GM08714 (cell line): ENCODE data around the gene TSPAN11.
"Not testable (repeated sequence)": the region's sequence is repeated elsewhere in the genome, so short reads cannot be mapped to it uniquely, and the experiment has no call there.

Experiments used
- H3K4me3 ChIP-seq: fragments of 200-500 bp; sonication (Bioruptor generic); 2 replicates; pipeline ENCODE4 v1.5.1; 2014; ENCODE audit warnings: mild to moderate bottlenecking, low read length, inconsistent platforms
- ZNF274 ChIP-seq: IDR thresholded peaks from 2 replicates; pipeline ENCODE4 v1.6.1; 2012; ENCODE audit warnings: mild to moderate bottlenecking, low read depth, low read length

TSPAN11 gene

GRCh38 chr12:30926243-30927221 is at the start of gene TSPAN11:
Gene TSPAN11, plus strand, starts transcription at chr12:30926748. Its CDS starts 27,244 bp downstream, at chr12:30953992.
- TF ChIP-seq ZNF274 = no peak

DNA sequence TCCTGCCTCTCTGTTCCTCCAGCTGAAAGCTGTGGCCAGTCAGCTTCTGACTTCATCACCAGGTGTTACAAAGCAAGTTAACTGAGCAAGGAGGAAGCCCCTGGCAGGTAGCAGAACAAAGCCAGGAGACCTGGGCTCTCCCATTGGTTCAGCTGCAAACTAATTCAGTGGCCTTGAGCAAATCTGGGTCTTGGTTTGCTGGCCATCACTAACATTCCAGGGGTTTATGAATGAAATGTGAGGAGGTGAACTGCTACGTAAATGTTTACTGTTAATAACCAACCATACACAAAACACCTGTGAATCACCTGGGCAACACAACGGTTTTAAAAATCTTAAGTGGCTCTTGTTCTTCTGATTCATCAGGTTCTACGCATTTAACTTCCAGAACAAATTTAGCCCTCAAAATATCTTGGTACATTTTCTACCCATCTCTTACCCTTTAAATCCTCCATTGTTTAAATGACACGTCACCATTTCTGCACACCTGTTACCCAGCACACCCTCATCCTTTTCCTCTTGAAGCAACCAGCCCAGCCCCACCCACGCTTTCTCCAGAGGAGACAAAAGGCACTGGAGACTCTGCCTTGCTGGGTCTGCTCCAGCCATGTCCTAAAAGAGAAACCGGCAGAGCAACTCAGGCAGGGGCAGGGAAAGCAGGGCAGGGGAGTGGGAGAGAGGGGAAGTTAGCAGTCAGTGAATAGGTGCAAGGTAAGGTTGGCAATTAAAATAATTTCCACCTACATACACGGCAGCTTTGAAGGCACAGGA is 49.3 kb upstream of the TSPAN11 start:
- no peak for TF ChIP-seq ZNF274
- H3K4me3 ChIP-seq = no peak overlapping the region

More at GRCh38 chr12:30926243-30927221, at the start of gene TSPAN11:
- H3K4me3 ChIP-seq = peak within 1 kb of the TSS; percentile 17; the same call in 1 of the 2 replicates

DNA sequence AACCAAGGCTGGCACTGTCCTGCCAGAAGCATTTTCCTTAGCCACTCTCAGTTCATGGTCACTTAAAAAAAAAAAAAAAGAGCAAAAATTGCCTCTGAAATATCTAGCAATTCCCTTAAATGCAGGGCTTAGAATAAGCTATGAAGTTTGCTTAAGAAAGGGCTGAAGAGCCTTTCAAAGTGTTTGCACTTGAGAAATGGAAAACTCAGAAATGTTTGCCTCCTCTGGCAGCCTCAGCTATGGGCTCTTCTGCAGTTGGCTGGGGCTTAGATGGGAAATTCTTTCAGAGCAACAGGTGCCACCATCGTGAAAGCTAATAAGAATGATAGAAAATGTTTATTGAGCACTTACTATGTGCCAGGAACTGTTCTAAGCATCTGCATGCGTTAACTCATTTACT is 48.5 kb upstream of the TSPAN11 start:
- TF ChIP-seq ZNF274 = no peak
- H3K4me3 ChIP-seq = no peak overlapping the region

DNA sequence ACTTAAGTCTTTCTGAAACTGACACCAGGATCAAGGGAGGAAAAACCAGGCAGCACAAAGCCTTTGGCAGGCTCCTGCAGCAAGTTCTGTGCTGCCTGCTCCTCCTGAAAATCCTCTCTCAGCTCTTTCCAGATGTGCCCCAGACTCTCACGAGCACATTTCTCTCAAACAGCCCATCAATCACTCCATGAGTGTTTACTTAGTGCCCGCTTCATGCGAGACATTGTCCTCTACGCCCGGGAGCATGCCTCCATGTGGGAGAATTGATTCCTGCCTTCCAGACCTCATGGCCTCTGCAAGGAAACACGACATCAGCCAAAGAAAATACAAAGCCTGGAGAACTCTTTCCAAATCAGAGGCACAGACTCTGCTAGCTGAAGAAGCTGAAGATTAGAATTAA is 46.5 kb upstream of the TSPAN11 start:
- TF ChIP-seq ZNF274 = no peak
- no peak overlapping the region for H3K4me3 ChIP-seq

DNA sequence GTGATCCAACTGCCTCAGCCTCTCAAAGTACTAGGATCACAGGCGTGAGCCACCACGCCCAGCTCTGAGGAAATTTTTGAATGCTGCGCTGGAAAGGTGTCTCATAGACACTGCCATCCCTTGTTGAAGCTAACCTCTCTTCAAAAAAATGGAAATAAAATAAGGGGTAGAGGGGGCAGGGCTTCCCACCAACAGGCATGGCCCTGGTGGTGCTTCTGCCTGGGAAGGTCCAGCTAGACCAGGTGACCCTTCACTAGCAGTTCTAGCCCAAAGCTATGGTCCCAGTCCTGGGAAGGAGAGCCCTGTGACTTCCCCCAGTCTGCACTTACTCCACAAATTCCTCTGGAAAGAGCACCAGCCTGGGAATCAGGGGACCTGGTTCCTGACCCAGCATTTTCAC is 45.7 kb upstream of the TSPAN11 start:
- H3K4me3 ChIP-seq = no peak overlapping the region
- no peak for TF ChIP-seq ZNF274

DNA sequence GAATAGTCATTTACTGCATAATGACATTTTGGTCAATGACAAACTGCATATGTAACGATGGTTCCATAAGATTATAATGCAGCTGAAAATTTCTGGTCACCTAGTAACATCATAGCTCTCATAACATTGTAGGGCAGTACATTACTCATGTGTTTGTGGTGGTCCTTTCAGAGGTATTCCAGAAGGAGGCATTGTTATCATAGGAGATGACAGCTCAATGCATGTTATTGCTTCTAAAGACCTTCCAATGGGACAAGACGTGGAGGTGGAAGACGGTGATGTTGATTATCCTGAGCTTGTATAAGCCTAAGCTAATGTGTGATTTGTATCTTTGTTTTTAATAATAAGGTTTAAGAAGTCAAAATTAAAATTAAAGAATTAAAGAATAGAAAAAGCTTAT is 43.8 kb upstream of the TSPAN11 start:
- H3K4me3 ChIP-seq = no peak overlapping the region
- TF ChIP-seq ZNF274 = no peak

- no peak overlapping the region for H3K4me3 ChIP-seq
- no peak for TF ChIP-seq ZNF274
Observed at GRCh38 chr12:30884799-30885198, 41.7 kb upstream of the TSPAN11 start.

DNA sequence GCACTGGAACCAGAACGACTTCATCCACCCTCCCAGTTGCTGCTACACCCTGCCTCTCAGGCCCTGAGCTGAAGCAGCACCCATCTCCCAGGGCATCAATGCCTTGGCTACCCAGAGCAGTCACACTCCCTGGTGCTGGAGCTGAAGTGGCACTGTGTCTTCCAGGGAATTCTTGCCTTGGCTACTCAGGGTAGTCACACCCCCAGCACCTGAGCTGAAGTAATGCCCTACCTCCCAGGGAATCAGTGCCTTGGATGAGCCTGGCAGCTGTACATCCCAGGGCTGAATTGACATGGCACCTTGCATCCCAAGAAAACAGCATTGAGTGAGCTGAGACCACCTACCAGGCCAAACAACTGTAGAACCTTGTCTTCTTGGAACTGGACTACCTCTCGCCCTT is 41.2 kb upstream of the TSPAN11 start:
- no peak overlapping the region for H3K4me3 ChIP-seq
- TF ChIP-seq ZNF274 = no peak

DNA sequence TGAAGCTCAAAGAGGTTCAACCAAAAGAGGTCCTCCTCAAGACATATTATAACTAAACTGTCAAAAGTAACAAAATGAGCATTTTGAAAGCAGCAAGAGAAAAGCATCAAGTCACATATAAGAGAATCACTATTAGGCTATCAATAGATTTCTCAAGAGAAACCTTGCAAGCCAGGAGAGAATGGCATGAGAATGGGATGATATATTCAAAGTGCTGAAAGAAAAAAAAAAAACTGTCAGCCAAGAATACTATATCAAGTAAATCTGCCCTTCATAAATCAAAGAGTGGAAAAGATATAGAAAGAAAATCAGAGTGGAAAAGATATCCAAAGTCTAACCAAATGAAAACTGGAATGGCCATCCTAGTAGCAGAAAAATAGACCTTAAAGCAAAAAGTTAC is 39.3 kb upstream of the TSPAN11 start:
- H3K4me3 ChIP-seq = no peak overlapping the region
- no peak for TF ChIP-seq ZNF274

DNA sequence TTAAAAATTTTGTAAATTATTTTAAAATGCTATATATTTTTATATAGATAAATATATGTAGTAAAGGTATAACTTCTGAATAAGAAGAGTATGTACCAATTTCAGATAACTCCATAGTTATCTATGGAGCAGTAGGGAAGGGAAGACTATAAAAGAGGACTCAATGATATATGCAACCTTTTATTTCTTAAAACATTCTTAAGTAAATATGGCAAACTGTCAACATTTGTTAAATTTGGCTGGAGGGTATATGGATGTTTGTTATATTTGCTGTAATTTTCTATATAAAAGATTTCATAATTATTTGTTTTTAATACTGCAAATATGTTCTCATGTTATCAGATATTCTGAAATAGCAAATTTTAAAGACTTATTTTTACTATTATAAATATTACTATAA is 38.3 kb upstream of the TSPAN11 start:
- no peak for TF ChIP-seq ZNF274
- H3K4me3 ChIP-seq = no peak overlapping the region

GRCh38 chr12:30894531-30894930 is 32.0 kb upstream of the TSPAN11 start:
- H3K4me3 ChIP-seq = not testable (repeated sequence)

GRCh38 chr12:30896461-30896860 is 30.1 kb upstream of the TSPAN11 start:
- H3K4me3 ChIP-seq = no peak overlapping the region
- TF ChIP-seq ZNF274 = no peak

DNA sequence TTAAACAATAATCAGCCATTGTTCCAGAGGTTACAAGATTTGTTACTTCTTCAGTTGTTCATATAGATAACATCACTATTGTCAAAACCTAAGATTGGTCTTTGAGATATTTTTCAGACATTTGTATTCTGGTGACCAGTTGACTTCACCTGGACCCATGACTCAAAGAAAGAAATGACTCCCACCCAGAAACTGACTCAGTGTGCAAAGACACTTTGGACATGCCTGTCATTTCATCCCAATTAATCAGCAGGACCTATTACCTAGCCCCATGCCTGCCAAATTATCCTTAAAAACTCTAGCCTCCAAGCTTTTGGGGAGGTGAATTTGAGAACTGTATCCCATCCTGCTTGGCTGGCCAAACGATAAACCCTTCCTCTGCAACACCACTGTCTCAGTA is 27.7 kb upstream of the TSPAN11 start:
- H3K4me3 ChIP-seq = no peak overlapping the region
- TF ChIP-seq ZNF274 = no peak

DNA sequence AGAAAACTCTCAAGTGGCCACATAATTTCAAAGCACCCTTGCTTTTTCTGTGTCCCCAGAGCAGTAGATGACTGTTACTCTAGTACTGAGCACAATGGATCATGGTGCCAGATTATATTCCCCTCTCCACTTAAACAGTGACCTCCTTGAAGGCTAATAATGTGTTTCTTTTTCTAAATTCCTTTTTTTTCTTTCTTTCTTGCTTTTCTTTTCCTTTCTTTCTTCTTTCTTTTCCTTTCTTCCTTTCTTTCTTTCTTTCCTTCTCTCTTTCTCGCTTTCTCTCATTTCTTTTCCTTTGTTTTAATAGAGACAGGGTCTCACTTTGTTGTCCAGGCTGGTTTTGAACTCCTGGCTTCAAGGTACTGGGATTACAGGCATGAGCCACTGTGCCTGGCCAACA is 26.2 kb upstream of the TSPAN11 start:
- H3K4me3 ChIP-seq = no peak overlapping the region
- no peak for TF ChIP-seq ZNF274

GRCh38 chr12:30902001-30902400 is 24.5 kb upstream of the TSPAN11 start:
- TF ChIP-seq ZNF274 = no peak
- no peak overlapping the region for H3K4me3 ChIP-seq
